ENCODE measurements around the gene ATP10B. TPM values are rescaled to one million over a fixed set of nuclear protein-coding genes. Genes with fewer than 3 reads are reported as not detected.
"Not testable (repeated sequence)": the region's sequence is repeated elsewhere in the genome, so short reads cannot be mapped to it uniquely, and the experiment has no call there.

Gene ATP10B
- total and polyA plus RNA-seq, 2 of the 13 experiments (the other 11 are each of a cell fraction or from before 2014, with no cell fraction given) = not detected

DNA sequence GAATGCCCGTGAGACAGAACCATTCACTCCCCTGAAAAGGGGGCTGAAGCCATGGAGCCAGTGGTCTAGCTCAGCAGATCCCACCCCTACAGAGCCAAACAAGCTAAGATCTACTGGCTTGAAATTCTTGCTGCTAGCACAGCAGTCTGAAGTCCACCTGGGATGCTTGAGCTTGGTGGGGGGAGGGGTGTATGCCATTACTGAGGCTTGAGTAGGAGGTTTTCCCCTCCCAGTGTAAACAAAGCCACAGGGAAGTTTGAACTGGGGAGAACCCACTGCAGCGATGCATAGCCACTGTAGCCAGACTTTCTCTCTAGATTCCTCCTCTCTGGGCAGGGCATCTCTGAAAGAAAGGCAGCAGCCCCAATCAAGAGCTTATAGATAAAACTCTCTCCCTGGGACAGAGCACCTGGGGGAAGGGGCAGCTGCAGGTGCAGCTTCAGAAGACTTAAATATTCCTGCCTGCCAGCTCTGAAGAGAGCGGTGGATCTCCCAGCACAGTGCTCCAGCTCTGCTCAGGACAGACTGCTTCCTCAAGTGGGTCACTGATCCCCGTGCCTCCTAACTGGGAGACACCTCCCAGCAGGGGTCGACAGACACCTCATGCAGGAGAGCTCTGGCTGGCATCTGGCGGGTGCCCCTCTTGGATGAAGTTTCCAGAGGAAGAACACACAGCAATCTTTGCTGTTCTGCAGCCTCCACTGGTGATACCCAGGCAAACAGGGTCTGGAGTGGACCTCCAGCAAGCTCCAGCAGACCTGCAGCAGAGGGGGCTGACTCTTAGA, 41.4 kb upstream of the ATP10B start (continued):
- not testable (repeated sequence) for TF ChIP-seq SOX6, FOXP1, SOX13, FOXA1 (IDR thresholded peaks at IDR 0.05)
- peak; percentile 43; the same call in 1 of the 2 replicates for TF ChIP-seq SOX6 (CRISPR knock-in tag; IDR thresholded peaks at IDR 0.05)
- TF ChIP-seq ZNF281 (CRISPR knock-in tag; IDR thresholded peaks at IDR 0.05; ENCODE audit: borderline replicate concordance) = peak; percentile 98
- 0 out of 2 replicates have a peak, but pooled peaks have one; percentile 38 for TF ChIP-seq BORCS8-MEF2B (CRISPR knock-in tag; IDR thresholded peaks at IDR 0.05)
- peak; percentile 35; the same call in 1 of the 2 replicates for TF ChIP-seq HOXA3 (CRISPR knock-in tag; IDR thresholded peaks at IDR 0.05)
- TF ChIP-seq, protein P1, sequence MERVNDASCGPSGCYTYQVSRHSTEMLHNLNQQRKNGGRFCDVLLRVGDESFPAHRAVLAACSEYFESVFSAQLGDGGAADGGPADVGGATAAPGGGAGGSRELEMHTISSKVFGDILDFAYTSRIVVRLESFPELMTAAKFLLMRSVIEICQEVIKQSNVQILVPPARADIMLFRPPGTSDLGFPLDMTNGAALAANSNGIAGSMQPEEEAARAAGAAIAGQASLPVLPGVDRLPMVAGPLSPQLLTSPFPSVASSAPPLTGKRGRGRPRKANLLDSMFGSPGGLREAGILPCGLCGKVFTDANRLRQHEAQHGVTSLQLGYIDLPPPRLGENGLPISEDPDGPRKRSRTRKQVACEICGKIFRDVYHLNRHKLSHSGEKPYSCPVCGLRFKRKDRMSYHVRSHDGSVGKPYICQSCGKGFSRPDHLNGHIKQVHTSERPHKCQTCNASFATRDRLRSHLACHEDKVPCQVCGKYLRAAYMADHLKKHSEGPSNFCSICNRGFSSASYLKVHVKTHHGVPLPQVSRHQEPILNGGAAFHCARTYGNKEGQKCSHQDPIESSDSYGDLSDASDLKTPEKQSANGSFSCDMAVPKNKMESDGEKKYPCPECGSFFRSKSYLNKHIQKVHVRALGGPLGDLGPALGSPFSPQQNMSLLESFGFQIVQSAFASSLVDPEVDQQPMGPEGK (CRISPR knock-in tag; IDR thresholded peaks at IDR 0.05) = 0 out of 2 replicates have a peak, but pooled peaks have one; percentile 34
- TF ChIP-seq PHF21A (CRISPR knock-in tag; IDR thresholded peaks at IDR 0.05) = peak; percentile 21; the same call in 1 of the 2 replicates
- 0 out of 2 replicates have a peak, but pooled peaks have one; percentile 28 for TF ChIP-seq FOXP1 (CRISPR knock-in tag; IDR thresholded peaks at IDR 0.05)
- peak; percentile 68 for TF ChIP-seq ZMYM4 (CRISPR knock-in tag; IDR thresholded peaks at IDR 0.05)
- TF ChIP-seq, protein P2, sequence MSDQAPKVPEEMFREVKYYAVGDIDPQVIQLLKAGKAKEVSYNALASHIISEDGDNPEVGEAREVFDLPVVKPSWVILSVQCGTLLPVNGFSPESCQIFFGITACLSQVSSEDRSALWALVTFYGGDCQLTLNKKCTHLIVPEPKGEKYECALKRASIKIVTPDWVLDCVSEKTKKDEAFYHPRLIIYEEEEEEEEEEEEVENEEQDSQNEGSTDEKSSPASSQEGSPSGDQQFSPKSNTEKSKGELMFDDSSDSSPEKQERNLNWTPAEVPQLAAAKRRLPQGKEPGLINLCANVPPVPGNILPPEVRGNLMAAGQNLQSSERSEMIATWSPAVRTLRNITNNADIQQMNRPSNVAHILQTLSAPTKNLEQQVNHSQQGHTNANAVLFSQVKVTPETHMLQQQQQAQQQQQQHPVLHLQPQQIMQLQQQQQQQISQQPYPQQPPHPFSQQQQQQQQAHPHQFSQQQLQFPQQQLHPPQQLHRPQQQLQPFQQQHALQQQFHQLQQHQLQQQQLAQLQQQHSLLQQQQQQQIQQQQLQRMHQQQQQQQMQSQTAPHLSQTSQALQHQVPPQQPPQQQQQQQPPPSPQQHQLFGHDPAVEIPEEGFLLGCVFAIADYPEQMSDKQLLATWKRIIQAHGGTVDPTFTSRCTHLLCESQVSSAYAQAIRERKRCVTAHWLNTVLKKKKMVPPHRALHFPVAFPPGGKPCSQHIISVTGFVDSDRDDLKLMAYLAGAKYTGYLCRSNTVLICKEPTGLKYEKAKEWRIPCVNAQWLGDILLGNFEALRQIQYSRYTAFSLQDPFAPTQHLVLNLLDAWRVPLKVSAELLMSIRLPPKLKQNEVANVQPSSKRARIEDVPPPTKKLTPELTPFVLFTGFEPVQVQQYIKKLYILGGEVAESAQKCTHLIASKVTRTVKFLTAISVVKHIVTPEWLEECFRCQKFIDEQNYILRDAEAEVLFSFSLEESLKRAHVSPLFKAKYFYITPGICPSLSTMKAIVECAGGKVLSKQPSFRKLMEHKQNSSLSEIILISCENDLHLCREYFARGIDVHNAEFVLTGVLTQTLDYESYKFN (CRISPR knock-in tag; conservative IDR thresholded peaks at IDR 0.05) = peak; percentile 59; the same call in 1 of the 2 replicates
- TF ChIP-seq ZNF644 (CRISPR knock-in tag; IDR thresholded peaks at IDR 0.05; ENCODE audit: low read depth) = 0 out of 2 replicates have a peak, but pooled peaks have one; percentile 58
- 0 out of 4 replicates have a peak, but pooled peaks of 1 of the 2 experiments have one; percentile 24 for TF ChIP-seq SOX13 (CRISPR knock-in tag; conservative IDR thresholded peaks at IDR 0.05 in 1 of 2, IDR thresholded peaks at IDR 0.05 in 1 of 2)
- peak; percentile 34; the same call in 1 of the 2 replicates for TF ChIP-seq SALL1 (CRISPR knock-in tag; IDR thresholded peaks at IDR 0.05)
- TF ChIP-seq FOXA1 (CRISPR knock-in tag; IDR thresholded peaks at IDR 0.05) = peak; percentile 78
- TF ChIP-seq KDM6A (CRISPR knock-in tag; IDR thresholded peaks at IDR 0.05; ENCODE audit: low read depth) = peak; percentile 69
